ENCODE measurements around the gene FXN.
"Not testable (repeated sequence)": the region's sequence is repeated elsewhere in the genome, so short reads cannot be mapped to it uniquely, and the experiment has no call there.

FXN gene

GRCh38 chr9:69104830-69105527 lies 69.4 kb downstream of the FXN start:
- ATAC-seq (replicated peaks) (no peak), DNase-seq (no peak)
- Mint-ChIP-seq H3K27ac (no peak overlapping the region), H3K36me3 (ENCODE audit: insufficient read depth) (no peaks in the 10 kb centered on the region), H3K9me3 (no peaks in the 10 kb centered on the region), H3K4me1 (ENCODE audit: low read depth in 2 of 2) (no peaks in the 10 kb centered on the region), H3K4me3 (no peak overlapping the region), H3K27me3 (no peaks in the 10 kb centered on the region)

GRCh38 chr9:69107771-69108170 lies 72.2 kb downstream of the FXN start:
- H3K27ac Mint-ChIP-seq = no peak overlapping the region
- no peaks in the 10 kb centered on the region for H3K27me3 Mint-ChIP-seq
- no peak for ATAC-seq (replicated peaks)
- H3K4me3 Mint-ChIP-seq = no peak overlapping the region
- H3K9me3 Mint-ChIP-seq = no peaks in the 10 kb centered on the region
- DNase-seq = no peak
- no peaks in the 10 kb centered on the region for H3K4me1 Mint-ChIP-seq (ENCODE audit: low read depth in 2 of 2)
- H3K36me3 Mint-ChIP-seq (ENCODE audit: insufficient read depth) = peaks cover 3% of the 10 kb centered on the region

- not testable (repeated sequence) for DNase-seq; H3K27me3 Mint-ChIP-seq; H3K4me1 Mint-ChIP-seq (ENCODE audit: low read depth in 2 of 2); ATAC-seq (replicated peaks); H3K9me3 Mint-ChIP-seq; H3K27ac Mint-ChIP-seq; H3K36me3 Mint-ChIP-seq (ENCODE audit: insufficient read depth); H3K4me3 Mint-ChIP-seq
Observed at GRCh38 chr9:69108706-69109105, 73.2 kb downstream of the FXN start.

GRCh38 chr9:69109152-69109551 lies 73.6 kb downstream of the FXN start:
- Mint-ChIP-seq H3K27ac (no peak overlapping the region), H3K9me3 (no peaks in the 10 kb centered on the region), H3K27me3 (no peaks in the 10 kb centered on the region), H3K4me1 (ENCODE audit: low read depth in 2 of 2) (no peaks in the 10 kb centered on the region), H3K36me3 (ENCODE audit: insufficient read depth) (peaks cover 3% of the 10 kb centered on the region), H3K4me3 (no peak overlapping the region)
- ATAC-seq (replicated peaks) (no peak), DNase-seq (no peak)

- H3K27ac Mint-ChIP-seq; ATAC-seq (replicated peaks); H3K4me3 Mint-ChIP-seq; H3K36me3 Mint-ChIP-seq (ENCODE audit: insufficient read depth); H3K27me3 Mint-ChIP-seq; H3K4me1 Mint-ChIP-seq (ENCODE audit: low read depth in 2 of 2); H3K9me3 Mint-ChIP-seq; DNase-seq: not testable (repeated sequence)
Observed at GRCh38 chr9:69112646-69113045, 77.1 kb downstream of the FXN start.

- ATAC-seq (replicated peaks) = no peak
- no peak overlapping the region for H3K27ac Mint-ChIP-seq
- peaks cover 0 to 5% of the 10 kb centered on the region in 2 donors for H3K27me3 Mint-ChIP-seq
- peaks cover 0 to 1% of the 10 kb centered on the region in 2 donors for H3K4me1 Mint-ChIP-seq (ENCODE audit: low read depth in 2 of 2)
- DNase-seq = no peak
- peaks cover 7% of the 10 kb centered on the region for H3K36me3 Mint-ChIP-seq (ENCODE audit: insufficient read depth)
- H3K9me3 Mint-ChIP-seq = no peaks in the 10 kb centered on the region
- H3K4me3 Mint-ChIP-seq = no peak overlapping the region
Observed at GRCh38 chr9:69115621-69116020, 80.1 kb downstream of the FXN start.

- Mint-ChIP-seq H3K4me3 (no peak overlapping the region), H3K4me1 (ENCODE audit: low read depth in 2 of 2) (peaks cover 4 to 8% of the 10 kb centered on the region in 2 donors), H3K27me3 (peaks cover 0 to 20% of the 10 kb centered on the region in 2 donors), H3K27ac (no peak overlapping the region), H3K9me3 (no peaks in the 10 kb centered on the region), H3K36me3 (ENCODE audit: insufficient read depth) (peaks cover 4% of the 10 kb centered on the region)
- no peak for ATAC-seq (replicated peaks)
- no peak for DNase-seq
Observed at GRCh38 chr9:69118656-69119055, 83.1 kb downstream of the FXN start.

- peaks cover 4% of the 10 kb centered on the region for H3K36me3 Mint-ChIP-seq (ENCODE audit: insufficient read depth)
- peaks cover 4 to 8% of the 10 kb centered on the region in 2 donors for H3K4me1 Mint-ChIP-seq (ENCODE audit: low read depth in 2 of 2)
- H3K4me3 Mint-ChIP-seq = peak overlapping the region; percentile 89 to 90
- ATAC-seq (replicated peaks) (no peak), DNase-seq (no peak)
- peaks cover 0 to 20% of the 10 kb centered on the region in 2 donors for H3K27me3 Mint-ChIP-seq
- H3K27ac Mint-ChIP-seq = no peak overlapping the region
- H3K9me3 Mint-ChIP-seq = no peaks in the 10 kb centered on the region
Observed at GRCh38 chr9:69120380-69121154, 85.0 kb downstream of the FXN start.

- ATAC-seq (replicated peaks) = peak; percentile 72
- Mint-ChIP-seq H3K4me3 (peak overlapping the region; percentile 89 to 90), H3K4me1 (ENCODE audit: low read depth in 2 of 2) (peaks cover 4 to 8% of the 10 kb centered on the region in 2 donors), H3K27ac (peak overlapping the region in 1 of 2 donors; percentile 59), H3K27me3 (peaks cover 0 to 20% of the 10 kb centered on the region in 2 donors), H3K36me3 (ENCODE audit: insufficient read depth) (peaks cover 4% of the 10 kb centered on the region), H3K9me3 (no peaks in the 10 kb centered on the region)
- DNase-seq = no peak
Observed at GRCh38 chr9:69121155-69122081, 85.9 kb downstream of the FXN start.

GRCh38 chr9:69122082-69122548 lies 86.6 kb downstream of the FXN start:
- DNase-seq (peak in 1 of 3 experiments; percentile 7), ATAC-seq (replicated peaks) (peak; percentile 62)
- peaks cover 4 to 8% of the 10 kb centered on the region in 2 donors for H3K4me1 Mint-ChIP-seq (ENCODE audit: low read depth in 2 of 2)
- H3K36me3 Mint-ChIP-seq (ENCODE audit: insufficient read depth) = peaks cover 4% of the 10 kb centered on the region
- H3K27ac Mint-ChIP-seq = peak overlapping the region in 1 of 2 donors; percentile 59
- peaks cover 0 to 20% of the 10 kb centered on the region in 2 donors for H3K27me3 Mint-ChIP-seq
- H3K9me3 Mint-ChIP-seq = no peaks in the 10 kb centered on the region
- peak overlapping the region; percentile 89 to 90 for H3K4me3 Mint-ChIP-seq

- ATAC-seq (replicated peaks) = no peak
- Mint-ChIP-seq H3K27ac (no peak overlapping the region), H3K4me3 (peak overlapping the region; percentile 89 to 90), H3K4me1 (ENCODE audit: low read depth in 2 of 2) (peaks cover 4 to 8% of the 10 kb centered on the region in 2 donors), H3K36me3 (ENCODE audit: insufficient read depth) (peaks cover 4% of the 10 kb centered on the region), H3K9me3 (no peaks in the 10 kb centered on the region), H3K27me3 (peaks cover 0 to 20% of the 10 kb centered on the region in 2 donors)
- DNase-seq = no peak
Observed at GRCh38 chr9:69122549-69123141, 87.1 kb downstream of the FXN start.

GRCh38 chr9:69130456-69131441 lies 95.2 kb downstream of the FXN start:
- Mint-ChIP-seq H3K4me3 (no peak overlapping the region), H3K9me3 (no peaks in the 10 kb centered on the region), H3K36me3 (ENCODE audit: insufficient read depth) (no peaks in the 10 kb centered on the region), H3K27me3 (peaks cover 0 to 10% of the 10 kb centered on the region in 2 donors), H3K4me1 (ENCODE audit: low read depth in 2 of 2) (no peaks in the 10 kb centered on the region), H3K27ac (no peak overlapping the region)
- DNase-seq = no peak
- ATAC-seq (replicated peaks) = no peak
